ENCODE results near the gene PIK3R3.
"Not testable (repeated sequence)": the region's sequence is repeated elsewhere in the genome, so short reads cannot be mapped to it uniquely, and the experiment has no call there.

The PIK3R3 gene

DNA sequence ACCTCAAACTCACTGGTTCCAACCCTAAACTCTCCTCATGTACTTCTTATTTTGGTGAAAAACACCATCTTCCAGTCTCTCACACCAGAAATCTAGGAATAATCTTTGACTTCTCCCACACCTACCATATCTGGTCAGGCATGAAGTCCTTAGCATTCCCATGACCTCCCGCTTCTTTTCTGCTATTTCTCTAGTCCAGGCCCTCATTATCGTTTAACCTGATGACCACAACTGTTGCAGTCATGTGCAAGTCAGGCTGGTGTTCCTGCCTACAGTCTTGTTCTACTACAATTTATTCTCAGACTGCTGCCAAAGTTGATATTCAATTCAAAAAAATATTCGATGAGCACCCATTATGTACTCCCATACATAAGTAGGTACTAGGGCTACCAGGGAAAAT is 71.3 kb downstream of the PIK3R3 start:
- H3K27ac ChIP-seq: no peak overlapping the region
- no peak for DNase-seq
- H3K27me3 ChIP-seq: no peaks in the 10 kb centered on the region
- intact Hi-C loops (cut with DNase I; ENCODE audit: low total_unique reads): no loop called here
- TF ChIP-seq, protein P1, sequence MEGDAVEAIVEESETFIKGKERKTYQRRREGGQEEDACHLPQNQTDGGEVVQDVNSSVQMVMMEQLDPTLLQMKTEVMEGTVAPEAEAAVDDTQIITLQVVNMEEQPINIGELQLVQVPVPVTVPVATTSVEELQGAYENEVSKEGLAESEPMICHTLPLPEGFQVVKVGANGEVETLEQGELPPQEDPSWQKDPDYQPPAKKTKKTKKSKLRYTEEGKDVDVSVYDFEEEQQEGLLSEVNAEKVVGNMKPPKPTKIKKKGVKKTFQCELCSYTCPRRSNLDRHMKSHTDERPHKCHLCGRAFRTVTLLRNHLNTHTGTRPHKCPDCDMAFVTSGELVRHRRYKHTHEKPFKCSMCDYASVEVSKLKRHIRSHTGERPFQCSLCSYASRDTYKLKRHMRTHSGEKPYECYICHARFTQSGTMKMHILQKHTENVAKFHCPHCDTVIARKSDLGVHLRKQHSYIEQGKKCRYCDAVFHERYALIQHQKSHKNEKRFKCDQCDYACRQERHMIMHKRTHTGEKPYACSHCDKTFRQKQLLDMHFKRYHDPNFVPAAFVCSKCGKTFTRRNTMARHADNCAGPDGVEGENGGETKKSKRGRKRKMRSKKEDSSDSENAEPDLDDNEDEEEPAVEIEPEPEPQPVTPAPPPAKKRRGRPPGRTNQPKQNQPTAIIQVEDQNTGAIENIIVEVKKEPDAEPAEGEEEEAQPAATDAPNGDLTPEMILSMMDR (IDR thresholded peaks at IDR 0.05): no peak
- peaks cover 0 to 6% (median 0%) of the 10 kb centered on the region in 4 donors for H3K4me1 ChIP-seq
- peaks cover 0 to 13% (median 0%) of the 10 kb centered on the region in 3 donors for H3K36me3 ChIP-seq
- no peak overlapping the region for H3K4me3 ChIP-seq
- H3K9me3 ChIP-seq: no peaks in the 10 kb centered on the region

DNA sequence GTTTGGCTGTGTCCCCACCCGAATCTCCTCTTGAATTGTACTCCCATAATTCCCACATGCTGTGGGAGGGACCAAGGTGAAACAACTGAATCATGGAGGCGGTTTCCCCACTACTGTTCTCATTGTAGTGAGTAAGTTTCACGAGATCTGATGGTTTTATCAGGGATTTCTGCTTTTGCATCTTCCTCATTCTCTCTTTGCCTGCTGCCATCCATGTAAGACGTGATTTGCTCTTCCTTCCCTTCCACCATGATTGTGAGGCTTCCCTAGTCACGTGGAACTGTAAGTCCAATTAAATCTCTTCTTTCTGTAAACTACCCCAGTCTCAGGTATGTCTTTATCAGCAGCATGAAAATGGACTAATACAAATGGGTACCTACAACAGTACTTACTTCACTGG is 73.5 kb downstream of the PIK3R3 start:
- Histone ChIP-seq H3K27ac (no peak overlapping the region), H3K36me3 (peaks cover 0 to 13% (median 0%) of the 10 kb centered on the region in 3 donors), H3K9me3 (no peaks in the 10 kb centered on the region), H3K4me3 (no peak overlapping the region), H3K27me3 (no peaks in the 10 kb centered on the region), H3K4me1 (no peaks in the 10 kb centered on the region)
- TF ChIP-seq, protein P1 (IDR thresholded peaks at IDR 0.05): no peak
- intact Hi-C loops (cut with DNase I; ENCODE audit: low total_unique reads): no loop called here
- no peak for DNase-seq

DNA sequence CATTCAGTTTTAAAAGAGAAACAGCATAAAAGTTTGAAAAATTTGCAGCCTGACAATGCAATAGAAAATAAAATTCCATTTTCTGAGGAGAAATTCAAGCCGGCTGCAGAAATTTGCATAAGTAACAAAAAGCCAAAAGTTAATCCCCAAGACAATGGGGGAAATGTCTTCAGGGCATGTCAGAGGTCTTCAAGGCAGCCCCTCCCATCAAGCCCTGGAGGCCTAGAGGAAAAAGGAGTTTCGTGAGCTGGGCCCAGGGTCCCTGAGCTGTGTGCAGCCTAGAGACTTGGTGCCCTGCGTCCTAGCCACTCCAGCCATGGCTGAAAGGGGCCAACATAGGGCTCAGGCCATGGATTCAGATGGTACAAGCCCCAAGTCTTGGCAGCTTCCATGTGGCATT is 74.6 kb downstream of the PIK3R3 start:
- DNase-seq: no peak
- Histone ChIP-seq H3K4me1 (no peaks in the 10 kb centered on the region), H3K4me3 (no peak overlapping the region), H3K27me3 (no peaks in the 10 kb centered on the region), H3K36me3 (peaks cover 0 to 13% (median 0%) of the 10 kb centered on the region in 3 donors), H3K9me3 (no peaks in the 10 kb centered on the region), H3K27ac (no peak overlapping the region)
- intact Hi-C loops (cut with DNase I; ENCODE audit: low total_unique reads): no loop called here
- TF ChIP-seq, protein P1 (IDR thresholded peaks at IDR 0.05): no peak

DNA sequence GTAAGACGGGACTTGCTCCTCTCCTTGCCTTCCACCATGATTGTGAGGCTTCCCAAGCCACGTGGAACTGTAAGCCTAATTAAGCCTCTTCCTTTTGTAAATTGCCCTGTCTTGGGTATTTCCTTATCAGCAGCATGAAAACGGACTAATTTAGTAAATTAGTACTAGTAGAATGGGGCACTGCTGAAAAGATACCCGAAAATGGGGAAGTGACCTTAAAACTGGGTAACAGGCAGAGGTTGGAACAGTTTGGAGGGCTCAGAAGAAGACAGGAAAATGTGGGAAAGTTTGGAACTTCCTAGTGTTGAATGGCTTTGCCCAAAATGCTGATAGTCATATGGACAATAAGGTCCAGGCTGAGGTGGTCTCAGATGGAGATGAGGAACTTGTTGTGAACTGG is 75.2 kb downstream of the PIK3R3 start:
- H3K27me3 ChIP-seq; H3K4me1 ChIP-seq; intact Hi-C loops (cut with DNase I; ENCODE audit: low total_unique reads); H3K27ac ChIP-seq; H3K4me3 ChIP-seq; DNase-seq; H3K9me3 ChIP-seq: not testable (repeated sequence)
- peaks cover 0 to 13% (median 0%) of the 10 kb centered on the region in 3 donors for H3K36me3 ChIP-seq

DNA sequence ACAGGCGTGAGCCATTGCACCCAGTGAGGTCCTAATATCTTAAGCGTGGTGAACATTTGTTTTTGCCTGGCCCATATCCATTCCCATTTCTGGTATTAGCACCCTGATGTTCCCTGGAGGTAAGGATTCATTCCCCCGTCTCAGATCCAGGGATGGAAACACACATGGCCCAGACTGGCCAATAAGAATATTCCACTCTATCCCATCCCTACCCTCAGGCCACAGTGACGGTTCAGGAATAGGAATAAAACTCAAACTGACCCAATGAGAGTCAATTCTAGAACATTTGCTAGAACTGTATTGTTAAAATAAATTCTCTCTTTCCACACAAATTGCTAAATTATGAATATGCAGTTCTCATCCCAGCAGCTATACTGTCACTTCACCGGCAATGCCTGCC is 76.1 kb downstream of the PIK3R3 start:
- Histone ChIP-seq H3K27me3 (no peaks in the 10 kb centered on the region), H3K4me3 (no peak overlapping the region), H3K9me3 (no peaks in the 10 kb centered on the region), H3K36me3 (peaks cover 0 to 13% (median 0%) of the 10 kb centered on the region in 3 donors), H3K4me1 (no peaks in the 10 kb centered on the region), H3K27ac (no peak overlapping the region)
- DNase-seq: no peak
- TF ChIP-seq, protein P1 (IDR thresholded peaks at IDR 0.05): no peak
- intact Hi-C loops (cut with DNase I; ENCODE audit: low total_unique reads): no loop called here

DNA sequence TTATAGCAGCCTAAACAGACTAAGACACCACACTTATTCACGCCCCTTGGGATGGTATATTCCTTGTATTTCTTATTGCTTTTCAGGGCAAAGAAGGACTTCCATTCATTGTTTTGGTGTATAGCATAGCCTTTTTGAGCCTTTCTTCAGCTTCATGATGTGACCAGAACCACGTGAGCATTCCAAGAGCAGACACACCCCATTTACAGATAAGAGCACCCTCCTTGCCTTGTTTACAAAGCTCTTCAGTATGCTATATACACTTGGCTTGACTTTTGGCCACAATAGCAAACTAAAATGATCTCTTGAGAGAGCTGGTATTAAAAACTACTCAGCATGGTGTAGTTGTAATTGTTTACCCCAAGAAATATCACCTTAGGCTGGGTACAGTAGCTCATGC is 78.7 kb downstream of the PIK3R3 start:
- intact Hi-C loops (cut with DNase I; ENCODE audit: low total_unique reads): no loop called here
- Histone ChIP-seq H3K4me1 (no peaks in the 10 kb centered on the region), H3K4me3 (no peak overlapping the region), H3K27ac (no peak overlapping the region), H3K36me3 (peaks cover 0 to 13% (median 0%) of the 10 kb centered on the region in 3 donors), H3K9me3 (no peaks in the 10 kb centered on the region), H3K27me3 (no peaks in the 10 kb centered on the region)
- TF ChIP-seq, protein P1 (IDR thresholded peaks at IDR 0.05): no peak
- DNase-seq: no peak
